ENCODE measurements around the gene RGR.

The RGR gene

DNA sequence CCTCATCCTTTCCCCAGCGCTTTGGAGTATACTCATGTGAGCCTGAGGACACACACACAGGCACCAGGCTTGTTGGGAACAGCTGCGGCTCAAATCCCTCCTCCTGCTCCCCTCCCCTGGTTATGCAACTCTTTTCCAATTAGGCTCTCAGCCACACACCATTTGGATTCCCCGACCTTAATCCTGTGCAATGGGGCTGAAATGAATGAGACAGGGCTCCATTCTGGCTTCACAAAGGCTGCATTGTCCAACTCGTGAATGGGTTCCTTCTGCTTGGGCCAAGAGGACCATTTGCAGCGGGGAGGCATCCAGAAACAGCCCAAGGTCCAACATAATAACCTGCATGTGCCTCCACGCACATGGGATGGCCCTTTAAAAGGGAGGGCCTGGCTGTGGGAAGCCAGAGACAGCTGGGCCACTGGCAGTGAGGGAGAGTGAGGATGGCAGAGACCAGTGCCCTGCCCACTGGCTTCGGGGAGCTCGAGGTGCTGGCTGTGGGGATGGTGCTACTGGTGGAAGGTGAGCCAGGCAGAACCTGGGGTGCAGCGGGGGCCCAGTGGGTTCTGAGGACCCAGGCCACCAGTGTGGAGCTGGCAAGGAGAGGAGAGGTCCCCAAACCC lies at the start of gene RGR:
TSS of gene RGR (plus strand) at position 403 of the 620 bp plus-strand sequence. CDS start at position 441, 38 bp downstream.
- Histone ChIP-seq H3K27ac (ENCODE audit: low read depth, low read length) (no peak within 1 kb of the TSS), H3K9me3 (ENCODE audit: control insufficient read depth in 1 of 2, low read length in 2 of 2) (no peaks in the 10 kb centered on the region), H3K9ac (ENCODE audit: low read depth in 1 of 2, low read length in 2 of 2) (no peak within 1 kb of the TSS)

GRCh38 chr10:84196083-84196482 lies 48.8 kb upstream of the RGR start:
- H3K4me3 ChIP-seq (ENCODE audit: low read depth in 1 of 2, low read length in 2 of 2) = no peak overlapping the region
- H3K27ac ChIP-seq (ENCODE audit: low read depth, low read length) = no peak overlapping the region
- no peak overlapping the region for H3K9ac ChIP-seq (ENCODE audit: low read depth in 1 of 2, low read length in 2 of 2)
- no peaks in the 10 kb centered on the region for H3K9me3 ChIP-seq (ENCODE audit: control insufficient read depth in 1 of 2, low read length in 2 of 2)
- peaks cover 5 to 10% of the 10 kb centered on the region in 2 donors for H3K4me1 ChIP-seq (ENCODE audit: control insufficient read depth in 1 of 2, insufficient read depth in 2 of 2, low read length in 2 of 2)
- peaks cover 44 to 58% of the 10 kb centered on the region in 2 donors for H3K27me3 ChIP-seq (ENCODE audit: control insufficient read depth in 1 of 2, insufficient read depth in 2 of 2, low read length in 2 of 2)
- no peaks in the 10 kb centered on the region for H3K36me3 ChIP-seq (ENCODE audit: control insufficient read depth in 1 of 2, insufficient read depth in 2 of 2, low read length in 2 of 2)

More for the DNA sequence above, at the start of gene RGR:
- H3K27me3 ChIP-seq (ENCODE audit: control insufficient read depth in 1 of 2, insufficient read depth in 2 of 2, low read length in 2 of 2) = no peaks in the 10 kb centered on the region
- no peaks in the 10 kb centered on the region for H3K36me3 ChIP-seq (ENCODE audit: control insufficient read depth in 1 of 2, insufficient read depth in 2 of 2, low read length in 2 of 2)
- peak within 1 kb of the TSS in 1 of 2 donors; percentile 3 for H3K4me3 ChIP-seq (ENCODE audit: low read depth in 1 of 2, low read length in 2 of 2)
- no peaks in the 10 kb centered on the region for H3K4me1 ChIP-seq (ENCODE audit: control insufficient read depth in 1 of 2, insufficient read depth in 2 of 2, low read length in 2 of 2)

DNA sequence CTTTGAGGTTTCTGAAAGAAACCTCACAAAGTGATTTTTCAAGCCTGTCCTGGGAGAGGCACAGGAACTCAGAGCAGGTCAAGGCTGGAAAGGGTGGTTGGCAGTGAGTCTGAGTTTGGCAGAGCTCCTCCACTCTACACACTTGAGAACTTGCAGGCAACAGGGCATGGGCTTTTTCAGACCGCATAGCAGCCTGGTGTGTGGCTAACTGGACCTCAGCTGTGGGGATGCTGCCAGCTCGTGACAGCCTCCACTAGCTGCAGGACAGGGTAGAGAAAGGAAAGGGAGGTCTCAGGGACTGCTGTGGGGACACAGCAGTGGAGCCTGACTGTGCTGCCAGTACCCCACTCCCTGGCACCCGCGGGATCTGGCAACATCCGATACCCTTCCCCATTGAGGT lies 47.9 kb upstream of the RGR start:
- Histone ChIP-seq H3K27me3 (ENCODE audit: control insufficient read depth in 1 of 2, insufficient read depth in 2 of 2, low read length in 2 of 2) (peaks cover 41 to 51% of the 10 kb centered on the region in 2 donors), H3K36me3 (ENCODE audit: control insufficient read depth in 1 of 2, insufficient read depth in 2 of 2, low read length in 2 of 2) (no peaks in the 10 kb centered on the region), H3K27ac (ENCODE audit: low read depth, low read length) (no peak overlapping the region), H3K9ac (ENCODE audit: low read depth in 1 of 2, low read length in 2 of 2) (no peak overlapping the region), H3K9me3 (ENCODE audit: control insufficient read depth in 1 of 2, low read length in 2 of 2) (no peaks in the 10 kb centered on the region), H3K4me3 (ENCODE audit: low read depth in 1 of 2, low read length in 2 of 2) (no peak overlapping the region), H3K4me1 (ENCODE audit: control insufficient read depth in 1 of 2, insufficient read depth in 2 of 2, low read length in 2 of 2) (peaks cover 11 to 13% of the 10 kb centered on the region in 2 donors)

DNA sequence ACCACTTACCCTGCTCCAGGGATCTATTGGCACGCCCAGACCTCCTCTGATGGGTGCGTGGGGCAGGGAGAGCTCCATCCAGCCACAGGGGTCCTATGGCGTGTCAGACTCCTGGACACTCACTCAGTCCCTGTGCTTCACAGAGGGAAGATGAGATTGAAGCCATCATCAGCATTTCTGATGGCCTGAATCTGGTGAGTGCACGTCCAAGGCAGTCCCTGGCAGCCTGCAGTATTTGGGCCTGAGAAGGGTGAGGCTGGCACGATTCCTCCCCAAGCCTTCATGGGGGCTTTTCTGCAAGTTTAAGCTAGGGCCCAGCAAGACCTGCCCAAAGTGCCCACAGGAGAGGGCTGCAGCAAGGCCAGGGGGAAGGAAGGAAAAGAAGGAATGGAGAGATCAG lies 47.2 kb upstream of the RGR start:
- H3K27ac ChIP-seq (ENCODE audit: low read depth, low read length) = no peak overlapping the region
- H3K9ac ChIP-seq (ENCODE audit: low read depth in 1 of 2, low read length in 2 of 2) = no peak overlapping the region
- H3K9me3 ChIP-seq (ENCODE audit: control insufficient read depth in 1 of 2, low read length in 2 of 2) = no peaks in the 10 kb centered on the region
- peaks cover 11 to 13% of the 10 kb centered on the region in 2 donors for H3K4me1 ChIP-seq (ENCODE audit: control insufficient read depth in 1 of 2, insufficient read depth in 2 of 2, low read length in 2 of 2)
- H3K27me3 ChIP-seq (ENCODE audit: control insufficient read depth in 1 of 2, insufficient read depth in 2 of 2, low read length in 2 of 2) = peaks cover 41 to 51% of the 10 kb centered on the region in 2 donors
- no peak overlapping the region for H3K4me3 ChIP-seq (ENCODE audit: low read depth in 1 of 2, low read length in 2 of 2)
- no peaks in the 10 kb centered on the region for H3K36me3 ChIP-seq (ENCODE audit: control insufficient read depth in 1 of 2, insufficient read depth in 2 of 2, low read length in 2 of 2)

GRCh38 chr10:84198206-84198915 lies 46.5 kb upstream of the RGR start:
- Histone ChIP-seq H3K4me3 (ENCODE audit: low read depth in 1 of 2, low read length in 2 of 2) (no peak overlapping the region), H3K27me3 (ENCODE audit: control insufficient read depth in 1 of 2, insufficient read depth in 2 of 2, low read length in 2 of 2) (peaks cover 33 to 46% of the 10 kb centered on the region in 2 donors), H3K27ac (ENCODE audit: low read depth, low read length) (no peak overlapping the region), H3K9me3 (ENCODE audit: control insufficient read depth in 1 of 2, low read length in 2 of 2) (no peaks in the 10 kb centered on the region), H3K4me1 (ENCODE audit: control insufficient read depth in 1 of 2, insufficient read depth in 2 of 2, low read length in 2 of 2) (peaks cover 11 to 13% of the 10 kb centered on the region in 2 donors), H3K9ac (ENCODE audit: low read depth in 1 of 2, low read length in 2 of 2) (no peak overlapping the region), H3K36me3 (ENCODE audit: control insufficient read depth in 1 of 2, insufficient read depth in 2 of 2, low read length in 2 of 2) (no peaks in the 10 kb centered on the region)

DNA sequence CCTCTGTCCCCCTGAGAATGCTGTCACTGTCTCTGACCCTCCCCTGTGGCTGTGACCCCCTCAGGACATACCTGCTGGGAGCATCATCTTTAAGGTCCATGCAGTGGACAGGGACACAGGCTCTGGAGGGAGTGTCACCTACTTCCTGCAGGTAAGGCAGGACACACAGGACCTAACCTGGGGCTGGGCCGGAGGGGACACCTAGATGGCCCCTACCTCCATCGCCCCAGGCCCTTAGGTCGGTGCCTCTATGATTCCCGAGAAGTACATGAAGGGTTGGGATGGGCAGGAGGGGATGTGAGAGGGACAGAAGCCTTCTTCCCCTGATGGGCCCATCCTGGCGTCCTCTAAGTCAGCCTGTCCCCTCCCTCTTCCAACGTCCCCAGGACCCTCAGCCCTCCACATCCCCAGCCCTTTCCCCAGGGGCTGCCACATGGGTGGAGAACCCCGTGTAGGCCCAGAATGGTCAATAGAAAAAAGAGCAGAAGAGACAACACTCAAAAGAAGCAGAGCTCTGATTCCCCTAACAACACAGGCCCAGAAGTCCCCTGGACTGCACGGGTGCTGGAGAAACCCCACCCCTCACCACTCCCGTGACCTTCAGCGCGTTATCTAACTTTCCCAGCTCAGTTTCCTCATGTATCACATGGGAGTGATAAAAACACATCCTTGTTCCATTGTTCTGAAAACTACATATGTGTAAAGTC lies 44.2 kb upstream of the RGR start:
- peaks cover 13 to 22% of the 10 kb centered on the region in 2 donors for H3K27me3 ChIP-seq (ENCODE audit: control insufficient read depth in 1 of 2, insufficient read depth in 2 of 2, low read length in 2 of 2)
- H3K4me3 ChIP-seq (ENCODE audit: low read depth in 1 of 2, low read length in 2 of 2) = no peak overlapping the region
- H3K4me1 ChIP-seq (ENCODE audit: control insufficient read depth in 1 of 2, insufficient read depth in 2 of 2, low read length in 2 of 2) = peaks cover 6 to 9% of the 10 kb centered on the region in 2 donors
- H3K36me3 ChIP-seq (ENCODE audit: control insufficient read depth in 1 of 2, insufficient read depth in 2 of 2, low read length in 2 of 2) = no peaks in the 10 kb centered on the region
- no peak overlapping the region for H3K27ac ChIP-seq (ENCODE audit: low read depth, low read length)
- H3K9me3 ChIP-seq (ENCODE audit: control insufficient read depth in 1 of 2, low read length in 2 of 2) = no peaks in the 10 kb centered on the region
- H3K9ac ChIP-seq (ENCODE audit: low read depth in 1 of 2, low read length in 2 of 2) = no peak overlapping the region

DNA sequence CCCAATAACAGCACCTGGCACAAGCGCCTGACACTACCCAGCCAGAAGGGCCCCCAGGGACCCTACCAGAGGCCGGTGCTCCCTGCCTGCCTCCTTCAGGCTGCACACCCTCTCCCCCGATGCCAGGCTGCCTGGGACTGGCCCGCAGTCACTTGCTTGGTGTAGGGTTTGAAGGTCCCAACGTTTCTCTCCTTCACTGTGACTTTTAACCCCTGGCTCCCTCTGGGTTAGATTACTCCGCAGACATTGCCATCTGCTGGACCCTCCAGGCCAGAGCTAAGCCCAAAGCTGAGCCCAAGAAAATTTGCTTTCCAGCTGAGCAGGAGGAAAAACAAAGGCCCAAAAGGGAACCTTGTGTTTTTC lies 43.6 kb upstream of the RGR start:
- H3K36me3 ChIP-seq (ENCODE audit: control insufficient read depth in 1 of 2, insufficient read depth in 2 of 2, low read length in 2 of 2) = no peaks in the 10 kb centered on the region
- no peak overlapping the region for H3K4me3 ChIP-seq (ENCODE audit: low read depth in 1 of 2, low read length in 2 of 2)
- H3K27ac ChIP-seq (ENCODE audit: low read depth, low read length) = no peak overlapping the region
- H3K9ac ChIP-seq (ENCODE audit: low read depth in 1 of 2, low read length in 2 of 2) = no peak overlapping the region
- H3K4me1 ChIP-seq (ENCODE audit: control insufficient read depth in 1 of 2, insufficient read depth in 2 of 2, low read length in 2 of 2) = peaks cover 6 to 9% of the 10 kb centered on the region in 2 donors
- H3K9me3 ChIP-seq (ENCODE audit: control insufficient read depth in 1 of 2, low read length in 2 of 2) = no peaks in the 10 kb centered on the region
- H3K27me3 ChIP-seq (ENCODE audit: control insufficient read depth in 1 of 2, insufficient read depth in 2 of 2, low read length in 2 of 2) = peaks cover 8 to 17% of the 10 kb centered on the region in 2 donors

- Histone ChIP-seq H3K9me3 (ENCODE audit: control insufficient read depth in 1 of 2, low read length in 2 of 2) (no peaks in the 10 kb centered on the region), H3K9ac (ENCODE audit: low read depth in 1 of 2, low read length in 2 of 2) (no peak overlapping the region), H3K4me3 (ENCODE audit: low read depth in 1 of 2, low read length in 2 of 2) (no peak overlapping the region), H3K27ac (ENCODE audit: low read depth, low read length) (no peak overlapping the region), H3K27me3 (ENCODE audit: control insufficient read depth in 1 of 2, insufficient read depth in 2 of 2, low read length in 2 of 2) (peaks cover 4 to 12% of the 10 kb centered on the region in 2 donors), H3K36me3 (ENCODE audit: control insufficient read depth in 1 of 2, insufficient read depth in 2 of 2, low read length in 2 of 2) (no peaks in the 10 kb centered on the region), H3K4me1 (ENCODE audit: control insufficient read depth in 1 of 2, insufficient read depth in 2 of 2, low read length in 2 of 2) (peaks cover 6 to 9% of the 10 kb centered on the region in 2 donors)
These were observed 43.2 kb upstream of the RGR start for GRCh38 chr10:84201682-84202081.

DNA sequence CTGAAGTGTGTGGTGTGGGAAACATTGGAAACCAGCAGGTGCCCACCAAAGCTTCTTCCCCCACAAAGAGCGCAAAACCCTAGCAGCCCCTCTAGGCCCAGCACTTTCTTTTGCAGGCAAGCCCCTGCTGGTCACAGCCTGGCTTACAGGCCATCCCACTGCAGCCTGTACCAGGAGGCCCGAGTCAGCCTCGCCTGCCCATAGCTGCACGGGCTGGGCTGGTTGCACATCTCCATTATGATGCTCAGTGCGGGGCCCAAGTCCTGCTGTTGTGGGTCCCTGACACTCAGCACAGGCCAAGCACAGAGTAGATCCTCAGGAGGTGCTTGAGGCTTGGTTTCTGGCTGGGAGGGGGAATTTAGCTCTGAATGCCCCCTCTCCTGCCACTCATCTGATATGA lies 42.5 kb upstream of the RGR start:
- no peaks in the 10 kb centered on the region for H3K36me3 ChIP-seq (ENCODE audit: control insufficient read depth in 1 of 2, insufficient read depth in 2 of 2, low read length in 2 of 2)
- no peak overlapping the region for H3K9ac ChIP-seq (ENCODE audit: low read depth in 1 of 2, low read length in 2 of 2)
- peaks cover 0 to 6% of the 10 kb centered on the region in 2 donors for H3K27me3 ChIP-seq (ENCODE audit: control insufficient read depth in 1 of 2, insufficient read depth in 2 of 2, low read length in 2 of 2)
- no peak overlapping the region for H3K27ac ChIP-seq (ENCODE audit: low read depth, low read length)
- peaks cover 6 to 9% of the 10 kb centered on the region in 2 donors for H3K4me1 ChIP-seq (ENCODE audit: control insufficient read depth in 1 of 2, insufficient read depth in 2 of 2, low read length in 2 of 2)
- no peaks in the 10 kb centered on the region for H3K9me3 ChIP-seq (ENCODE audit: control insufficient read depth in 1 of 2, low read length in 2 of 2)
- H3K4me3 ChIP-seq (ENCODE audit: low read depth in 1 of 2, low read length in 2 of 2) = no peak overlapping the region

DNA sequence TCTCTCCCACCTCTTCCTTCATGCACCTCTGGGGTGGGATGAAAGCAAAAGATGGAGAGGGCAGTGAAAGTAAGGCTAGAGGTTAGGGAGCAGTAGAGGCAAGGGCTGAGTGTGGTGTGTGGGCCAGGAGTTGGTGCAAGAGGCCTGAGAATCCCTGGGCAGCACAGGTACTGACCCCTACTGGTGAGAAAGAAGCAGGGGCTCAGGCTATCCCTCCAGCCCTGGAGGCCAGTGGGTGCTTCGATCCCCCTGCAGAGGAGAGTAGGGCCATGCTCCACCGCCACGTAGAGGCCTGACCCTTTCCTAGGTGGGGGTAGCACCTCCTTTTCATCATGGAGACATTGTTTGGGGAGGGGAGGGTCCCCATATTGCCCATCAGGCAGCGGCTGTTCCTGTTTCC lies 40.7 kb upstream of the RGR start:
- Histone ChIP-seq H3K27ac (ENCODE audit: low read depth, low read length) (no peak overlapping the region), H3K27me3 (ENCODE audit: control insufficient read depth in 1 of 2, insufficient read depth in 2 of 2, low read length in 2 of 2) (no peaks in the 10 kb centered on the region), H3K9ac (ENCODE audit: low read depth in 1 of 2, low read length in 2 of 2) (no peak overlapping the region), H3K4me3 (ENCODE audit: low read depth in 1 of 2, low read length in 2 of 2) (no peak overlapping the region), H3K36me3 (ENCODE audit: control insufficient read depth in 1 of 2, insufficient read depth in 2 of 2, low read length in 2 of 2) (no peaks in the 10 kb centered on the region), H3K9me3 (ENCODE audit: control insufficient read depth in 1 of 2, low read length in 2 of 2) (no peaks in the 10 kb centered on the region), H3K4me1 (ENCODE audit: control insufficient read depth in 1 of 2, insufficient read depth in 2 of 2, low read length in 2 of 2) (peaks cover 6% of the 10 kb centered on the region in 2 donors)

Data from duodenal mucosa (tissue), 2 donors.